IPS DF 6.9 (cell line): ENCODE data around the gene MRPL14.

Source experiments
- DNase-seq: peaks from one replicate; pipeline ENCODE4 v3.0.0-alpha.2; 2013; ENCODE audit warnings: low read depth, low spot score
- H3K27ac ChIP-seq: one replicate; pipeline ENCODE4 v1.5.1; 2013; ENCODE audit warnings: low read length, control low read depth
- H3K27me3 ChIP-seq: 2 replicates; pipeline ENCODE4 v1.6.1; 2013; ENCODE audit warnings: mild to moderate bottlenecking, low read length; ENCODE audit not compliant: control insufficient read depth, insufficient read depth
- H3K36me3 ChIP-seq: 2 replicates; pipeline ENCODE4 v1.6.1; 2013; ENCODE audit warnings: low read length; ENCODE audit not compliant: control insufficient read depth, insufficient read depth
- H3K4me1 ChIP-seq: 2 replicates; pipeline ENCODE4 v1.6.1; 2013; ENCODE audit warnings: low read length; ENCODE audit not compliant: control insufficient read depth, insufficient read depth
- H3K4me3 ChIP-seq: 2 replicates; pipeline ENCODE4 v1.5.1; 2013; ENCODE audit warnings: mild to moderate bottlenecking, low read length
- H3K9me3 ChIP-seq: 2 replicates; pipeline ENCODE4 v1.6.1; 2013; ENCODE audit warnings: low read length, inconsistent platforms; ENCODE audit not compliant: control insufficient read depth, insufficient read depth
- WGBS: extraction: QIAGEN DNeasy Blood & Tissue Kit; methylation state at CpG from one replicate; pipeline ENCODE4 v1.1.7; 2013; ENCODE audit warnings: mixed read lengths, missing lambda C conversion rate; ENCODE audit not compliant: insufficient read length, insufficient coverage; 5-methylcytosine and 5-hydroxymethylcytosine counted together

MRPL14 gene

GRCh38 chr6:44073612-44074438 is 53.4 kb downstream of the MRPL14 start:
- Histone ChIP-seq H3K9me3 (no peaks in the 10 kb centered on the region), H3K4me1 (peaks cover 10% of the 10 kb centered on the region), H3K27me3 (no peaks in the 10 kb centered on the region), H3K27ac (no peak overlapping the region), H3K36me3 (no peaks in the 10 kb centered on the region), H3K4me3 (peak overlapping the region; percentile 30; the same call in 1 of the 2 replicates)
- DNase-seq = no peak
- no CpG with 5 or more reads among the region's 25 CpGs for WGBS

GRCh38 chr6:44072959-44073611 is 54.2 kb downstream of the MRPL14 start:
- no CpG with 5 or more reads among the region's 55 CpGs for WGBS
- Histone ChIP-seq H3K4me1 (peaks cover 15% of the 10 kb centered on the region), H3K27me3 (no peaks in the 10 kb centered on the region), H3K9me3 (no peaks in the 10 kb centered on the region), H3K4me3 (peak overlapping the region; percentile 44; the same call in 1 of the 2 replicates), H3K27ac (no peak overlapping the region), H3K36me3 (no peaks in the 10 kb centered on the region)
- no peak for DNase-seq

GRCh38 chr6:44072452-44072958 is 54.7 kb downstream of the MRPL14 start:
- DNase-seq = no peak
- Histone ChIP-seq H3K27ac (no peak overlapping the region), H3K36me3 (no peaks in the 10 kb centered on the region), H3K4me1 (peaks cover 15% of the 10 kb centered on the region), H3K9me3 (no peaks in the 10 kb centered on the region), H3K27me3 (no peaks in the 10 kb centered on the region), H3K4me3 (no peak overlapping the region)
- WGBS = no CpG with 5 or more reads among the region's 4 CpGs

- H3K9me3 ChIP-seq = no peaks in the 10 kb centered on the region
- H3K36me3 ChIP-seq = no peaks in the 10 kb centered on the region
- no peak for DNase-seq
- whole genome bisulfite sequencing = 100% methylated on average over 2 of the region's 8 CpGs
- H3K4me1 ChIP-seq = peaks cover 13% of the 10 kb centered on the region
- no peak overlapping the region for H3K4me3 ChIP-seq
- no peaks in the 10 kb centered on the region for H3K27me3 ChIP-seq
- H3K27ac ChIP-seq = no peak overlapping the region
Measured at GRCh38 chr6:44071670-44072451, 55.4 kb downstream of the MRPL14 start.

GRCh38 chr6:44068607-44069296 is 58.5 kb downstream of the MRPL14 start:
- H3K27ac ChIP-seq = no peak overlapping the region
- no peak for DNase-seq
- no peaks in the 10 kb centered on the region for H3K9me3 ChIP-seq
- H3K36me3 ChIP-seq = no peaks in the 10 kb centered on the region
- peaks cover 5% of the 10 kb centered on the region; the same call in 1 of the 2 replicates for H3K4me1 ChIP-seq
- H3K4me3 ChIP-seq = no peak overlapping the region
- 100% methylated on average over 2 of the region's 5 CpGs for WGBS
- H3K27me3 ChIP-seq = no peaks in the 10 kb centered on the region

- H3K4me3 ChIP-seq = no peak overlapping the region
- no peaks in the 10 kb centered on the region for H3K9me3 ChIP-seq
- no peak for DNase-seq
- H3K27ac ChIP-seq = no peak overlapping the region
- WGBS = no CpG with 5 or more reads among the region's 7 CpGs
- H3K4me1 ChIP-seq = peaks cover 5% of the 10 kb centered on the region; the same call in 1 of the 2 replicates
- no peaks in the 10 kb centered on the region for H3K27me3 ChIP-seq
- no peaks in the 10 kb centered on the region for H3K36me3 ChIP-seq
Measured at GRCh38 chr6:44067173-44068139, 59.8 kb downstream of the MRPL14 start.

GRCh38 chr6:44066394-44067172 is 60.7 kb downstream of the MRPL14 start:
- no CpG with 5 or more reads among the region's 6 CpGs for WGBS

GRCh38 chr6:44065443-44066140 is 61.7 kb downstream of the MRPL14 start:
- Histone ChIP-seq H3K27ac (no peak overlapping the region), H3K27me3 (no peaks in the 10 kb centered on the region), H3K4me3 (no peak overlapping the region), H3K9me3 (no peaks in the 10 kb centered on the region), H3K36me3 (no peaks in the 10 kb centered on the region), H3K4me1 (peaks cover 5% of the 10 kb centered on the region; the same call in 1 of the 2 replicates)
- no peak for DNase-seq
- WGBS = no CpG with 5 or more reads among the region's 13 CpGs

More at GRCh38 chr6:44066394-44067172, 60.7 kb downstream of the MRPL14 start:
- peaks cover 5% of the 10 kb centered on the region; the same call in 1 of the 2 replicates for H3K4me1 ChIP-seq
- H3K36me3 ChIP-seq = no peaks in the 10 kb centered on the region
- no peak overlapping the region for H3K4me3 ChIP-seq
- no peak for DNase-seq
- H3K27me3 ChIP-seq = no peaks in the 10 kb centered on the region
- no peak overlapping the region for H3K27ac ChIP-seq
- H3K9me3 ChIP-seq = no peaks in the 10 kb centered on the region
